Measurements from ENCODE around the gene POLA1. TPM values are rescaled to one million over a fixed set of nuclear protein-coding genes. Genes with fewer than 3 reads are reported as not detected.
"Not testable (repeated sequence)": the region's sequence is repeated elsewhere in the genome, so short reads cannot be mapped to it uniquely, and the experiment has no call there.

Gene POLA1
- total RNA-seq, 1 experiment from 2014 or later = 19.9 TPM

- Histone ChIP-seq H3K36me3 (peaks cover 7% of the 10 kb centered on the region; the same call in 1 of the 2 replicates), H3K27me3 (no peaks in the 10 kb centered on the region), H3K4me3 (no peak overlapping the region), H3K9me3 (no peaks in the 10 kb centered on the region)
- no peak for DNase-seq
Measured at GRCh38 chrX:24838629-24839028, 144.9 kb downstream of the POLA1 start.

- no peak overlapping the region for H3K4me3 ChIP-seq
- no peaks in the 10 kb centered on the region for H3K27me3 ChIP-seq
- no peaks in the 10 kb centered on the region for H3K9me3 ChIP-seq
- H3K36me3 ChIP-seq = peaks cover 9% of the 10 kb centered on the region; the same call in 1 of the 2 replicates
- DNase-seq = no peak
Measured at GRCh38 chrX:24839331-24839730, 145.6 kb downstream of the POLA1 start.

- Histone ChIP-seq H3K4me3 (no peak overlapping the region), H3K27me3 (no peaks in the 10 kb centered on the region), H3K36me3 (peaks cover 8% of the 10 kb centered on the region; the same call in 1 of the 2 replicates), H3K9me3 (no peaks in the 10 kb centered on the region)
- no peak for DNase-seq
Measured at GRCh38 chrX:24842486-24842885, 148.8 kb downstream of the POLA1 start.

DNA sequence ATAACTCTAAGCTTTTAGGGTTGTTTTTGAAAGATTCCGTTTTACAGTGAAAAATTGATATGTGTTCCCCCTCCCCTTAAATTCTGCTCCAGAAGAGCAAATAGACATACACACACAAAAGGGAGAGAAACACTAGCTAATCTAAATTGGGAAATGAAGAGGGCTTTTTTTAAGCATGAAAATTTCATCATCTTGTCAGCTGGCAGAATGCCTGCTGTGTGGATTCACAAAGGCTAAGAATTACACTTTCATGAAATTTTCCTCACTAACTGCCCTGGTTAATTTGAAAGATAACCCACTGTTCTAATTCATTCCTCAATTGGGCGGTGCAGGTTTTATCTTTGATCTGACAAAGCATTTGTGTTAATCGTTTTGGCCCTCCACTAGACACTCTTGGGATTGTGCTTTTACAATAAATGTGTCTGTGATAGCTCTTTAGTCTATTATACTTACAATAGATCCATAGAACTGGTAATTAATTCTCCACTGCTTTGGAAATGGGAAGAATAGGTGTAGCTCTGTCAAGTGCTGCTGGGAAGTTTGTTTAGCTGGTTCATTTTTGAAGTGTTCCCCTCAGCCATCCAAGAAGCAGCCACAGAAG lies 152.9 kb downstream of the POLA1 start:
- Histone ChIP-seq H3K4me3 (no peak overlapping the region), H3K9me3 (no peaks in the 10 kb centered on the region), H3K27me3 (no peaks in the 10 kb centered on the region), H3K36me3 (peaks cover 8% of the 10 kb centered on the region; the same call in 1 of the 2 replicates)
- no peak for DNase-seq

DNA sequence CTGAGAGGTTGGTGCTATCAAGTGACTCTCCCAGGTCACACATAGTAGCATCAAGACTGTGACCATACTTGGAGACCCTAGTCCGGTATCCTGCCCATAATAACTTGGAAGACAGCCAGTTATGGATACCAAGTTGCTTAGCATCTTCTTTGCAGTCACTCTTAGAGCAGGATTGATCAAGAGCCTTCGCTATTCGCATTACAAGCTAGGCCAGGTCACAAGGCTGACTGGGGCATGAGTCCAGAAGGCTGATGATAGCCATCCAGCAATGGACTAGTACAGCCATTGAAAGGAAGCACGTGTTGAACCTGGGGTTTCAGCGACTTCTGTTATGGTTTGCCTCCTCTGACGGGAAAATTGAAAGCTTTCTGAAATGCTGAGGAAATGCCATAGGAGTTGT lies 157.6 kb downstream of the POLA1 start:
- Histone ChIP-seq H3K36me3 (no peaks in the 10 kb centered on the region; the same call in 1 of the 2 replicates), H3K4me3 (no peak overlapping the region), H3K9me3 (no peaks in the 10 kb centered on the region), H3K27me3 (no peaks in the 10 kb centered on the region)
- DNase-seq = no peak

GRCh38 chrX:24851780-24852179 lies 158.1 kb downstream of the POLA1 start:
- Histone ChIP-seq H3K4me3 (no peak overlapping the region), H3K36me3 (no peaks in the 10 kb centered on the region; the same call in 1 of the 2 replicates), H3K9me3 (no peaks in the 10 kb centered on the region), H3K27me3 (no peaks in the 10 kb centered on the region)
- no peak for DNase-seq

DNA sequence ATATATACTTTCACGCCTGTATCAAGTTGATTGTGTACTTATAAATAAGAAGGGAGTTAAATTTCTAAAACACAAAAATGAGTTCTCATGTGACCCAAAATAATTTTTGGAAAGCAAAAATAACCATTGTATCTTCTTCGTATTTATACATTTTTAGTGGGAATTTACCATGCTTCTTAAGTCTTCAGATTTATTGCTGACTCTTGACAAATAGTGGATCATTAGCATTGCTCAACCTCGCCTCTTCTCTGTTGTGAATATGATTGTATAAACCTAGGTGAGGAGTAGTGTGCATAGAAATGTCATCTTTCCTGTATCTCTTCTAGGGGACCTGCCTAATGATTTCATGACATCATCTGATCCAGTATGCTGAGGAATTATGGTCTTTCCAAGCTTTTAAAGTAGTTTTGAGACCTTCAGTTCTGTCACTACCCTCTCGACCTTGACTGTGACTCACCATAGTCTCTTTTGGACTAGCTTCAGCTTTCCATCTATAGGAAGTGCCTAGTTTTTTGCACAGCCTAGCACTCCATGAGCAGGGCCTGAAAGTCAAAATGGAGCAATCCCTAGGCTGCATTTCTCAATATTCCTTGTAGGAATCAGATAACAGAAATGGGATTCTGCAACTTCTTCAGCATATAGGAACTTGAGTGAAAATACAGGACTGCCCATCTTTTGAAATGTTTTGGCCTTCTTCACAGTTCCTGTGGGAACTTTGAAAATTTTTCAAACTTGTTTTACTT lies 164.5 kb downstream of the POLA1 start:
- H3K36me3 ChIP-seq = no peaks in the 10 kb centered on the region
- H3K27me3 ChIP-seq = no peaks in the 10 kb centered on the region
- no peaks in the 10 kb centered on the region for H3K9me3 ChIP-seq
- DNase-seq = no peak
- no peak overlapping the region for H3K4me3 ChIP-seq

- Histone ChIP-seq H3K36me3 (no peaks in the 10 kb centered on the region), H3K9me3 (no peaks in the 10 kb centered on the region), H3K27me3 (no peaks in the 10 kb centered on the region), H3K4me3 (no peak overlapping the region)
- no peak for DNase-seq
Measured at GRCh38 chrX:24859211-24859841, 165.6 kb downstream of the POLA1 start.

- Histone ChIP-seq H3K36me3 (no peaks in the 10 kb centered on the region), H3K4me3 (no peak overlapping the region), H3K9me3 (no peaks in the 10 kb centered on the region), H3K27me3 (no peaks in the 10 kb centered on the region)
- peak; percentile 1 for DNase-seq
Measured at GRCh38 chrX:24860140-24860539, 166.4 kb downstream of the POLA1 start.

DNA sequence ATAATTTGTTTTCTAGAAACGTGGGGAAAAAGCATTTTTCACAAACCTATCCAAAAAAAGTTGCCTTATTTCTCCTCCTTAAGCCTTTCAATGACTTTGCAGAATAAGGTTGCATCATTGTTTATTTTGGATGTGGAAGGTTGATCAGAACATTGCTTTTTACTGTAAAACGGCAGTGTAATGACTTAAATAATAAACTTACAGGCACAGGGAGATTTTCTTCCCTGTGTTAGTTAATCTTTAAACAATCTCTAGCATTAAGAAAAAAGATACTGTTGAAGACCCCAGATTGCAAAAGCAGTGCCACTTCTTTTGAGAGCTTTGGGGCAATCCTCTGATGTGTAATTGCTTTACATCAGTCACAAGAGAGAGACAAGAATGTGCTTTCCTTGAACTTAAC lies 168.6 kb downstream of the POLA1 start:
- no peaks in the 10 kb centered on the region for H3K9me3 ChIP-seq
- H3K4me3 ChIP-seq = no peak overlapping the region
- no peaks in the 10 kb centered on the region for H3K27me3 ChIP-seq
- H3K36me3 ChIP-seq = no peaks in the 10 kb centered on the region
- no peak for DNase-seq

DNA sequence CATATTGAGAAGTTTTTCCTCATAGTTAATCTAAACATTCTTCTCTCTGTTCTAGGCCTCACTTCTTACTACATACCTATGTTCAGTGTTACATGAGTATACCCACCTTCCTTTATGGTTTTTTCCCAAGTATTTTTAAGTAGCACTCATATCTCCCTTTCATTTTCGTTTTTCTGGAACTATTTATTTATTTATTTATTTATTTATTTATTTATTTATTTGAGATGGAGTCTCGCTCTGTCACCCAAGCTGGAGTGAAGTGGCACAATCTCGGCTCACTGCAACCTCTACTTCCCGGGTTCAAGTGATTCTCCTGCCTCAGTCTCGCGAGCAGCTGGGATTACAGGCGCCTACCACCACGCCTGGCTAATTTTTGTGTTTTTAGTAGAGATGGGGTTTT lies 170.1 kb downstream of the POLA1 start:
- DNase-seq, H3K4me3 ChIP-seq, H3K36me3 ChIP-seq, H3K9me3 ChIP-seq, H3K27me3 ChIP-seq: not testable (repeated sequence)

DNA sequence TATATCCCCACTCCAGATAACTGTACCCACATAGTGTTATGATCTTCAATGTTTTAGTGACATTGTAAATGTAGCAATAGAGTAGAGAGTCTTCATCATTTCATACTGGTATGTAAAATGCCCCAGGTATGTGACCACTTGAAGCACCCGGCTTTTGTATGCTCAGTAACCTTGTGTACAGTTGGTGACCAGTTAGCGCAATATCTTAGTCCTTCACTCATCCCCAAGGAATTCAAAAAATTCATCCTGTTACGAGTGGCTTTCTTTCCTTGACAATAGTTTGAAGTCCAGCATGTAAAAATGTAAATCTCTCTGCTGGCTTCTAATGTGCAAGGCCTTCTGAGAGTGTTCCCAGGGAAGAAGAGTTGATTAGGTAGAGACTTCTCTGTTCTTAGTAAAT lies 176.4 kb downstream of the POLA1 start:
- H3K27me3 ChIP-seq = no peaks in the 10 kb centered on the region
- no peak for DNase-seq

DNA sequence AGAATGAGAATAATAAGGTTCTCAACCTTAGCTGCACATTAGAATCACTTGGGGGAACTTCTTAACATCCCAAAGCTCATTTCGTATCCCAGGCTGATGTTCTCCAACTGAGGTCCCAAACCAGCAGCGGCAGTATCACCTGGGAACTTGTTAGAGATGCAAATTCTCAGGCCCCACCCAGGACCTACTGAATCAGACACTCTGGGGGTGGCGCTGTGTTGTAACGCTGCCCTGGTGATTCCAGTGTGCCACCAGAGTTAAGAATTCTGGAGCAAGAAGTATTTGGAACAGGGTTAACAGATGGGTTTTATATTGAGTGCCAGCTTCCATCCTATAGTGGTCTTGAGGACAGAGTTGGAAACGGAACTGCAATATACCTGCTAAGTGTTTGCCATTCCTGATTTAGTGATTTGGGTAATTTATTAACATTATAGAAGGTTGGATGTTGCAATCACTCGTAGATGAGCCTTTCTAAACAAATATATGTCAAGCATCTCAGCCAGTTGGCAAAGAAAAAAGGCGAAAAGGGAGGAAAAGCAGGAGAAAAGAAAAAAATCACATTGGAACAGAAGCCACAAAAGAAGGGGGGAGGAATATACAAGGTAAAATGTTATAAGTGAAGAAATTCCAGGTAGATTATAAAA lies 181.0 kb downstream of the POLA1 start:
- no peaks in the 10 kb centered on the region for H3K27me3 ChIP-seq
- no peak overlapping the region for H3K4me3 ChIP-seq
- H3K36me3 ChIP-seq = no peaks in the 10 kb centered on the region
- DNase-seq = no peak
- H3K9me3 ChIP-seq = no peaks in the 10 kb centered on the region

More for the DNA sequence above, 176.4 kb downstream of the POLA1 start:
- Histone ChIP-seq H3K9me3 (no peaks in the 10 kb centered on the region), H3K36me3 (no peaks in the 10 kb centered on the region), H3K4me3 (no peak overlapping the region)

DNA sequence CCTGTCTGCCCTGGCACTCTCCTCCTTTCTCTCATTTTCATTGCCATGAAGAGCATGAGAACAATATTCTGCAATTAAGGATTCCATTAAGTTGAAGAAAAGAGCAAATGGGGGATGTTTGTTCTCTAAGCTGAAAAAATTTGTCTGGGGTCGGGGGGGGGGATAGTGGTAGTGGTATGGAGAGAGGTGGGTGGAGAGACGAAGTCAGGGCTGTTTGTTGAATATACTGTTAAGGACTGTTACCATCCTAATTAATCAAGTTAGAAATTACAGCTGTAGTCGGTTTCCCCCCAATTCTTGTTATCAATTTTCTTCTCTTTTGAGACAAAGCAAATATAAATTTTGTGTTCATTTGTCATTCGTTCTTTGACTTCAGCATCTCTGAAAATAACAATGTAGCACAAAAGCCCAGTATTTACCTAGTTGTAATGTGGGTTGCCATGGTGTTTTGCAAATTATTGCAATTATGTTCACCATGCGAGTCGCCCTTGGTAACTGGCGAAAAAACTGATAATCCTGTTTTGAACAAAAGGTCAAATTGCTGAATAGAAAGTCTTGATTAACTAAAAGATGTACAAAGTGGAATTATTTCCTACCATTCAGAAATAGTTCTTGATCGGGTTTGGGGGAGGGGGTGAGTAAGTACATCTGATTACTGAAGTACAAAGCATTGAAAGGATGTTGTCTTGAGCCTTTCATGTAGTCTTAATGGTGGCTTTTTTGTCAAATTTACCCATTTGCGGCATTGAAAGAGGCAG lies 183.0 kb downstream of the POLA1 start:
- no peak for DNase-seq

GRCh38 chrX:24877288-24877664 lies 183.6 kb downstream of the POLA1 start:
- DNase-seq = no peak
- Histone ChIP-seq H3K4me3 (no peak overlapping the region), H3K9me3 (no peaks in the 10 kb centered on the region), H3K27me3 (no peaks in the 10 kb centered on the region), H3K36me3 (no peaks in the 10 kb centered on the region)

More for the DNA sequence above, 183.0 kb downstream of the POLA1 start:
- Histone ChIP-seq H3K4me3 (no peak overlapping the region), H3K36me3 (no peaks in the 10 kb centered on the region), H3K9me3 (no peaks in the 10 kb centered on the region), H3K27me3 (no peaks in the 10 kb centered on the region)

- no peaks in the 10 kb centered on the region for H3K27me3 ChIP-seq
- DNase-seq = no peak
- H3K4me3 ChIP-seq = no peak overlapping the region
- no peaks in the 10 kb centered on the region for H3K9me3 ChIP-seq
- H3K36me3 ChIP-seq = no peaks in the 10 kb centered on the region
Measured at GRCh38 chrX:24877854-24878650, 184.3 kb downstream of the POLA1 start.
